ENCODE results near the gene BCL6B.

Gene BCL6B

DNA sequence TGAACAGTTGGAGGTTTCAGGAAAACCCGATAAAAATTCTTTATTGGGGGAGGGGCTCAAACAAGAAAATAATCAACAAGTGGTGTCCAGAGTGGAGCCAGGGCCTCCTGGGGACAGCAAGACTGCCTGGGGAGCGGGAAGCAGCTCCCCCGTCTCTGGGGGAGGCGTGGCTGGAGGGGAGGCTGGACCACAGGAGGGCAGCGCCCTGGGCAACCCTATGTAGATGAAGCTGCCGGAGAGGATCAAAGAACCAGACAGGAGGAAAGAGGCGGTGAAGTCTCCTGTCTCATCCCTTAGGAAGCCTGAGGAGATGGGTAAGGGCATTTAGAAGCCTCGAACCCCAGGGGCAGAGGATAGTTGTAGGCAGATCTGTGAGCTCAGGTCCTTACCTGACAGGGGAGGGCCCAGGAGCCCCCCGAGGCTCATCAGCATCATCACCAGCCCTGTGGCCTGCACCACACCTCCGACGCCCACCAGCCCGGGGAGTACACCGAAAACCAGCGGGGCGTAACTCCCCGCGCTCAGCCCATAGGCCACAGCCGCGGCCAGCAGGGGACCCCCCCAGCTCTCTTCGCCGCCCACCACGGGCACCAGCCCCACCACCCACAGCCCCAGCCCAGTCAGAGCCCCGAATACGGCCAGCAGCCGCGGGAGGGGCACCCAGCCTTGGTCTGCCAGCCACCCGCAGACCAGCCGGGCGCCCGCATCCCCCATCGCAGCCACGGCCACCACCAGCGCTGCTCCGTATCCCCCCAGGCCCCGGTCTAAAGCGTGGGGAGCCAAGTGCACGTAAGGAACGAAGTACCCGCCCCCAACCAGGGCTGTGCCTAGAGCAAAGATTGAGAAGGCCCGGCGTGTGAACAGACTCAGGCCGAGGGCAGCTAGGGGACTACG lies 19.0 kb downstream of the BCL6B start:
- H3K36me3 ChIP-seq = no peaks in the 10 kb centered on the region
- H3K9me3 ChIP-seq (ENCODE audit: severe bottlenecking) = no peaks in the 10 kb centered on the region
- no peak overlapping the region for H3K4me3 ChIP-seq (ENCODE audit: low read depth, low read length)
- TF ChIP-seq CTCF (IDR thresholded peaks at IDR 0.05; ENCODE audit: low read depth, low read length) = no peak
- H3K27me3 ChIP-seq (ENCODE audit: insufficient read depth, low read depth, severe bottlenecking) = no peaks in the 10 kb centered on the region
- no peak overlapping the region for H3K27ac ChIP-seq
- DNase-seq = no peak

GRCh38 chr17:7042501-7043181 lies 19.8 kb downstream of the BCL6B start:
- Histone ChIP-seq H3K36me3 (no peaks in the 10 kb centered on the region), H3K27ac (no peak overlapping the region), H3K9me3 (ENCODE audit: severe bottlenecking) (no peaks in the 10 kb centered on the region), H3K4me3 (ENCODE audit: low read depth, low read length) (no peak overlapping the region), H3K27me3 (ENCODE audit: insufficient read depth, low read depth, severe bottlenecking) (no peaks in the 10 kb centered on the region)
- DNase-seq = no peak
- no peak for TF ChIP-seq CTCF (IDR thresholded peaks at IDR 0.05; ENCODE audit: low read depth, low read length)

DNA sequence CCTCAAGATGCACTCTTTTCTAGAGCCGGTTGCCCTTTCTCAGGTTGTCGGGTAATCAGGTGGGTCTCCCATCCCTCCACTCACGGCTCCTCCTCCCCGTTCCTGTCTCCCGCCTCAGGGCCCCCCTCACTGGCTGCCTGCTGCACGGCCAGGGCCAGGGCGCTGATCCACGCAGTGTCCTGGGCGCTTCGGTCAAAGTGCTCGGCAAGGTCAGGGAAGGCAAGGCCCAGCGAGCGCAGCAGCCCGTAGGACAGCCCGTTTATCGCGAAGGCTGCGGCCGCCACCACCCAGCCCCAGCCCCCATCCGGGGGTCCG lies 20.3 kb downstream of the BCL6B start:
- Histone ChIP-seq H3K9me3 (ENCODE audit: severe bottlenecking) (no peaks in the 10 kb centered on the region), H3K36me3 (no peaks in the 10 kb centered on the region), H3K27ac (no peak overlapping the region), H3K4me3 (ENCODE audit: low read depth, low read length) (no peak overlapping the region), H3K27me3 (ENCODE audit: insufficient read depth, low read depth, severe bottlenecking) (no peaks in the 10 kb centered on the region)
- DNase-seq = no peak
- TF ChIP-seq CTCF (IDR thresholded peaks at IDR 0.05; ENCODE audit: low read depth, low read length) = no peak

- TF ChIP-seq CTCF (IDR thresholded peaks at IDR 0.05; ENCODE audit: low read depth, low read length) = no peak
- peak; percentile 72 for DNase-seq
- no peak within 1 kb of the TSS for H3K27ac ChIP-seq
- H3K27me3 ChIP-seq (ENCODE audit: insufficient read depth, low read depth, severe bottlenecking) = no peaks in the 10 kb centered on the region
- peak within 1 kb of the TSS; percentile 28 for H3K4me3 ChIP-seq (ENCODE audit: low read depth, low read length)
- no peaks in the 10 kb centered on the region for H3K36me3 ChIP-seq
- no peaks in the 10 kb centered on the region for H3K9me3 ChIP-seq (ENCODE audit: severe bottlenecking)
Measured at GRCh38 chr17:7043497-7044198, 20.8 kb downstream of the BCL6B start, which contains the start of gene SLC16A11. Gene SLC16A11, minus strand, starts transcription at chr17:7044092. Its CDS starts 579 bp downstream, at chr17:7043513.

DNA sequence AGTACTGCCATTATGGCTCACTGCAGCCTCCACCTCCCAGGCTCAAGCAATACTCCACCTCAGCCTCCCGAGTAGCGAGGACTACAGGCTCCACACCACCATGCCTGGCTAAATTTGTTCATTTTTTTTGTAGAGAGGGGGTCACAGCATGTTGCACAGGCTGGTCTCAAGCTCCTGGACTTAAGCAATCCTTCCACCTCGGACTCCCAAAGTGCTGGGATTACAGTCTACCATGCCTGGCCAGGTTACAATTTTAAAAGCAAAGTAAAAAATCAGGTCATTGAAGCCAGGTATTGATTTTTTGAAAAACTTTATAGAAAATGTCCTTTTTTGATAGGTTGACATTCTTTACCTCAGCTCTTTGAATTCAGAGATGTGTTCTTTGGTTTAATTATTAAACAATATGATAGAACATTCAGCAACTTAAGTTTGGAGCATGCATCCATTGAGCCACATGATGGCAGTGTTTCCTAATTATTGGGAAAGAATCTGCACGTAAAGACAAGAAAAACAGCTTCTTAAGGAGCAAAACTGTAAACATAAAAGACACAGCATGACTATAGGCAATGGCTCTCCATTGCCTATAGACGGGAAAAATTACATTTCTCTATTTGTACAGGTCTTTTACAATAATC lies 22.8 kb downstream of the BCL6B start:
- H3K27me3 ChIP-seq (ENCODE audit: insufficient read depth, low read depth, severe bottlenecking) = no peaks in the 10 kb centered on the region
- peak; percentile 46; the same call in 1 of the 2 replicates for TF ChIP-seq CTCF (IDR thresholded peaks at IDR 0.05; ENCODE audit: low read depth, low read length)
- no peaks in the 10 kb centered on the region for H3K36me3 ChIP-seq
- H3K9me3 ChIP-seq (ENCODE audit: severe bottlenecking) = no peaks in the 10 kb centered on the region
- H3K27ac ChIP-seq = no peak overlapping the region
- DNase-seq = no peak
- H3K4me3 ChIP-seq (ENCODE audit: low read depth, low read length) = peak overlapping the region; percentile 75

Data from WERI-Rb-1 (cell line).